T-cell (primary cell): Measurements from ENCODE around the gene CAMK2D. TPM values are rescaled to one million over a fixed set of nuclear protein-coding genes. Genes with fewer than 3 reads are reported as not detected.

Experiments
- ATAC-seq, 4 experiments: fragments of 200-7000 bp in 3 of 4; fragments of 150-1000 bp in 1 of 4; cut with Tn5 transposase; replicated peaks in 1 of 4; 1 replicate in 3 of 4; 2 replicates in 1 of 4; pipeline ENCODE4 v1.10.0; 2021; ENCODE audit warnings: moderate library complexity in 3 of 4, mild to moderate bottlenecking in 2 of 4, moderate number of reproducible peaks in 1 of 4
- CTCF ChIA-PET, 2 donors: fragments of 300-600 bp; sonication (Branson Sonifier 250); formaldehyde crosslinking; loops; one replicate each; lab custom pipeline; 2022; ENCODE audit warnings: antibody characterized with exemption in 2 of 2; lab: Charles Lee
- POLR2A ChIA-PET, 2 donors: fragments of 300-600 bp; sonication (Branson Sonifier 250); formaldehyde crosslinking; loops; one replicate each; lab custom pipeline; 2022; ENCODE audit warnings: antibody characterized with exemption in 2 of 2; lab: Charles Lee
- DNase-seq, 35 experiments: peaks; one replicate each; pipeline versions ENCODE4 v3.0.0 to v3.0.0-alpha.2; 2013 to 2023
- H3K27ac ChIP-seq: one replicate; pipeline ENCODE4 v1.5.1; 2013; ENCODE audit warnings: low read length
- H3K27me3 ChIP-seq, 2 experiments: replicated peaks in 1 of 2; 1 replicate in 1 of 2; 2 replicates in 1 of 2; pipeline versions ENCODE4 v1.6.1 to v1.7.0; 2013; ENCODE audit warnings: low read length in 1 of 2, mixed read lengths in 1 of 2; ENCODE audit not compliant: control insufficient read depth in 2 of 2, insufficient read depth in 2 of 2; ENCODE audit errors: extremely low read depth in 1 of 2
- H3K36me3 ChIP-seq, 2 donors: 1 replicate in 1 of 2; 2 replicates in 1 of 2; pipeline versions ENCODE4 v1.6.1 to v1.7.0; 2013; ENCODE audit warnings: low read length in 1 of 2; ENCODE audit not compliant: control insufficient read depth in 2 of 2, insufficient read depth in 1 of 2; ENCODE audit errors: extremely low read depth in 1 of 2
- H3K4me1 ChIP-seq, 2 experiments: 1 replicate in 1 of 2; 2 replicates in 1 of 2; pipeline versions ENCODE4 v1.6.1 to v1.7.0; 2013; ENCODE audit warnings: low read length in 2 of 2, mixed read lengths in 1 of 2; ENCODE audit not compliant: insufficient read depth in 2 of 2, control insufficient read depth in 1 of 2; ENCODE audit errors: extremely low read depth in 1 of 2
- H3K4me3 ChIP-seq, 2 donors: 1 replicate in 1 of 2; 2 replicates in 1 of 2; pipeline versions ENCODE4 v1.5.1 to v1.7.0; 2013; ENCODE audit warnings: mild to moderate bottlenecking in 2 of 2, low read length in 1 of 2, moderate library complexity in 1 of 2; ENCODE audit not compliant: control insufficient read depth in 1 of 2; ENCODE audit errors: extremely low read depth in 1 of 2
- H3K9me3 ChIP-seq: 2 replicates; pipeline ENCODE4 v1.7.0; 2013
- H3K27ac Mint-ChIP-seq, 2 donors: one replicate each; pipeline ENCODE4 v1.8.0; 2020 to 2021; ENCODE audit warnings: mild to moderate bottlenecking in 2 of 2, mixed read lengths in 2 of 2
- H3K27me3 Mint-ChIP-seq, 2 donors: one replicate each; pipeline ENCODE4 v1.8.0; 2021 to 2022; ENCODE audit warnings: mixed read lengths in 2 of 2
- H3K36me3 Mint-ChIP-seq: one replicate; pipeline ENCODE4 v1.8.0; 2021; ENCODE audit warnings: mixed read lengths
- H3K4me1 Mint-ChIP-seq, 3 donors: one replicate each; pipeline ENCODE4 v1.8.0; 2020 to 2022; ENCODE audit warnings: mixed read lengths in 3 of 3, mild to moderate bottlenecking in 1 of 3
- H3K4me3 Mint-ChIP-seq, 3 donors: one replicate each; pipeline ENCODE4 v1.8.0; 2020 to 2022; ENCODE audit warnings: mild to moderate bottlenecking in 3 of 3, mixed read lengths in 3 of 3, moderate library complexity in 3 of 3
- H3K9me3 Mint-ChIP-seq, 3 donors: one replicate each; pipeline ENCODE4 v1.8.0; 2020 to 2022; ENCODE audit warnings: mixed read lengths in 3 of 3
- WGBS: methylation state at CpG from one replicate; pipeline ENCODE4 v1.1.5; 2013; ENCODE audit warnings: missing lambda C conversion rate; ENCODE audit not compliant: insufficient coverage; 5-methylcytosine and 5-hydroxymethylcytosine counted together
- total RNA-seq, 35 experiments: library from RNA in 6 of 35; stranded (reverse) in 6 of 35; fragments of 120-200 nt in 1 of 35; gene quantifications; one replicate each; pipeline versions ENCODE4 v1.2.1 to v1.2.4 and lab custom pipeline; 2013 to 2026

CAMK2D gene
- total RNA-seq, 5 donors from 2014 or later (not counting 1 experiment from before 2014, with no cell fraction given) = 30.9 to 36.2 (median 35.4) TPM

- H3K27ac Mint-ChIP-seq = peak overlapping the region; percentile 99
- WGBS = 0% methylated on average over 20 of the region's 38 CpGs
- ATAC-seq (peak; percentile 74 to 79 (median 76)), DNase-seq (peak; percentile 90 to 100 (median 99))
- Histone ChIP-seq H3K27ac (peak overlapping the region; percentile 96), H3K4me1 (peaks cover 0 to 24% of the 10 kb centered on the region in 2 experiments), H3K9me3 (no peaks in the 10 kb centered on the region), H3K4me3 (peak overlapping the region; percentile 74 to 98), H3K36me3 (peaks cover 0 to 3% of the 10 kb centered on the region in 2 donors), H3K27me3 (no peaks in the 10 kb centered on the region)
- ChIA-PET POLR2A (no interaction called here), CTCF (interaction anchor here in 1 of 2 donors (1.2 kb wide), 1 partner anchor 214 kb away, joined by 3 read pairs; no protein-coding TSS in a partner anchor)
- peaks cover 30 to 37% (median 36%) of the 10 kb centered on the region in 3 donors for H3K4me1 Mint-ChIP-seq
- peak overlapping the region; percentile 88 to 98 (median 93) for H3K4me3 Mint-ChIP-seq
- peaks cover 3% of the 10 kb centered on the region for H3K36me3 Mint-ChIP-seq
- no peaks in the 10 kb centered on the region for H3K9me3 Mint-ChIP-seq
- H3K27me3 Mint-ChIP-seq = no peaks in the 10 kb centered on the region
These were observed 869 bp upstream of the CAMK2D start for GRCh38 chr4:113762186-113763028.

- peaks cover 0 to 3% of the 10 kb centered on the region in 2 donors for H3K36me3 ChIP-seq
- Mint-ChIP-seq H3K9me3 (no peaks in the 10 kb centered on the region), H3K4me1 (peaks cover 42 to 48% (median 47%) of the 10 kb centered on the region in 3 donors), H3K4me3 (peak overlapping the region; percentile 88 to 98 (median 93)), H3K27ac (peak overlapping the region; percentile 93 to 99), H3K36me3 (peaks cover 5% of the 10 kb centered on the region), H3K27me3 (no peaks in the 10 kb centered on the region)
- H3K27me3 ChIP-seq = no peaks in the 10 kb centered on the region
- H3K9me3 ChIP-seq = no peaks in the 10 kb centered on the region
- H3K4me1 ChIP-seq = peaks cover 0 to 27% of the 10 kb centered on the region in 2 experiments
- DNase-seq (peak in 17 of 35 experiments; percentile 5 to 55 (median 23)), ATAC-seq (peak in 1 of 4 experiments; percentile 5)
- peak overlapping the region; percentile 92 for H3K27ac ChIP-seq
- H3K4me3 ChIP-seq = peak overlapping the region; percentile 74 to 98
- ChIA-PET POLR2A (interaction anchor here (0.6 to 1.1 kb wide), 4 partner anchors 10 to 185 kb away, joined by 3 to 6 read pairs (median 4); no protein-coding TSS in a partner anchor), CTCF (interaction anchor here (0.6 to 1.8 kb wide), 3 partner anchors 23 to 1236 kb away, joined by 3 to 8 read pairs (median 3); no protein-coding TSS in a partner anchor)
- WGBS = under 1% methylated on average over 48 of the region's 64 CpGs
These were observed 531 bp downstream of the CAMK2D start for GRCh38 chr4:113760795-113761619.

GRCh38 chr4:113760094-113760794 lies 1.3 kb downstream of the CAMK2D start:
- H3K27me3 ChIP-seq = no peaks in the 10 kb centered on the region
- WGBS = 2% methylated on average over 6 of the region's 22 CpGs
- peak overlapping the region; percentile 74 to 98 for H3K4me3 ChIP-seq
- H3K9me3 ChIP-seq = no peaks in the 10 kb centered on the region
- Mint-ChIP-seq H3K27me3 (no peaks in the 10 kb centered on the region), H3K4me3 (peak overlapping the region; percentile 88 to 98 (median 93)), H3K27ac (peak overlapping the region; percentile 93 to 99), H3K9me3 (no peaks in the 10 kb centered on the region), H3K4me1 (peaks cover 49 to 55% (median 53%) of the 10 kb centered on the region in 3 donors), H3K36me3 (peaks cover 5% of the 10 kb centered on the region)
- peak in 32 of 35 experiments; percentile 10 to 56 (median 32) for DNase-seq
- ATAC-seq = no peak
- H3K4me1 ChIP-seq = peaks cover 0 to 29% of the 10 kb centered on the region in 2 experiments
- peak overlapping the region; percentile 92 for H3K27ac ChIP-seq
- peaks cover 0 to 3% of the 10 kb centered on the region in 2 donors for H3K36me3 ChIP-seq
- CTCF ChIA-PET = interaction anchor here in 1 of 2 donors (0.9 to 1.8 kb wide), 2 partner anchors 22 to 213 kb away, joined by 3 to 8 read pairs; no protein-coding TSS in a partner anchor
- POLR2A ChIA-PET = interaction anchor here (0.6 to 1.1 kb wide), 3 partner anchors 82 to 185 kb away, joined by 3 to 6 read pairs (median 3); no protein-coding TSS in a partner anchor

GRCh38 chr4:113759696-113760093 lies 1.8 kb downstream of the CAMK2D start:
- no peak for ATAC-seq
- WGBS = no CpG with 5 or more reads among the region's 4 CpGs

GRCh38 chr4:113758372-113758771 lies 3.2 kb downstream of the CAMK2D start:
- H3K9me3 ChIP-seq = no peaks in the 10 kb centered on the region
- Mint-ChIP-seq H3K27me3 (no peaks in the 10 kb centered on the region), H3K9me3 (no peaks in the 10 kb centered on the region), H3K4me3 (peak overlapping the region; percentile 47 to 98 (median 60)), H3K27ac (peak overlapping the region; percentile 47 to 73), H3K36me3 (peaks cover 5% of the 10 kb centered on the region), H3K4me1 (peaks cover 49 to 59% (median 58%) of the 10 kb centered on the region in 3 donors)
- POLR2A ChIA-PET = interaction anchor here in 1 of 2 donors (0.6 kb wide), 1 partner anchor 1255 kb away, joined by 3 read pairs; no protein-coding TSS in a partner anchor
- no peak overlapping the region for H3K4me3 ChIP-seq
- ATAC-seq (no peak), DNase-seq (no peak)
- H3K4me1 ChIP-seq = peaks cover 0 to 27% of the 10 kb centered on the region in 2 experiments
- WGBS = no CpG with 5 or more reads among the region's 6 CpGs
- H3K27me3 ChIP-seq = no peaks in the 10 kb centered on the region
- no peak overlapping the region for H3K27ac ChIP-seq
- CTCF ChIA-PET = no interaction called here
- H3K36me3 ChIP-seq = peaks cover 0 to 3% of the 10 kb centered on the region in 2 donors

More at GRCh38 chr4:113759696-113760093, 1.8 kb downstream of the CAMK2D start:
- H3K9me3 Mint-ChIP-seq = no peaks in the 10 kb centered on the region
- Histone ChIP-seq H3K4me1 (peaks cover 0 to 29% of the 10 kb centered on the region in 2 experiments), H3K27ac (peak overlapping the region; percentile 92), H3K4me3 (peak overlapping the region; percentile 74 to 98), H3K36me3 (peaks cover 0 to 3% of the 10 kb centered on the region in 2 donors), H3K9me3 (no peaks in the 10 kb centered on the region), H3K27me3 (no peaks in the 10 kb centered on the region)
- ChIA-PET CTCF (interaction anchor here in 1 of 2 donors (1.8 kb wide), 1 partner anchor 212 kb away, joined by 8 read pairs; no protein-coding TSS in a partner anchor), POLR2A (no interaction called here)
- peak in 1 of 35 experiments; percentile 21 for DNase-seq
- H3K27ac Mint-ChIP-seq = peak overlapping the region; percentile 93 to 99
- H3K4me3 Mint-ChIP-seq = peak overlapping the region; percentile 88 to 98 (median 93)
- H3K36me3 Mint-ChIP-seq = peaks cover 5% of the 10 kb centered on the region
- H3K4me1 Mint-ChIP-seq = peaks cover 49 to 60% (median 56%) of the 10 kb centered on the region in 3 donors
- H3K27me3 Mint-ChIP-seq = no peaks in the 10 kb centered on the region
